Activated CD4-positive, CD25-positive, alpha-beta regulatory T cell treated with anti-CD3 and anti-CD28 coated beads, Interleukin-2, amount 50 U/mL, for 72 hours (primary cell): ENCODE measurements around the gene HEMK1.
A peak's percentile ranks its signal among the peaks of the same experiment; 100 is the strongest.

Source experiments
- DNase-seq: peaks from one replicate; pipeline ENCODE4 v3.0.0; 2021

Gene HEMK1

DNA sequence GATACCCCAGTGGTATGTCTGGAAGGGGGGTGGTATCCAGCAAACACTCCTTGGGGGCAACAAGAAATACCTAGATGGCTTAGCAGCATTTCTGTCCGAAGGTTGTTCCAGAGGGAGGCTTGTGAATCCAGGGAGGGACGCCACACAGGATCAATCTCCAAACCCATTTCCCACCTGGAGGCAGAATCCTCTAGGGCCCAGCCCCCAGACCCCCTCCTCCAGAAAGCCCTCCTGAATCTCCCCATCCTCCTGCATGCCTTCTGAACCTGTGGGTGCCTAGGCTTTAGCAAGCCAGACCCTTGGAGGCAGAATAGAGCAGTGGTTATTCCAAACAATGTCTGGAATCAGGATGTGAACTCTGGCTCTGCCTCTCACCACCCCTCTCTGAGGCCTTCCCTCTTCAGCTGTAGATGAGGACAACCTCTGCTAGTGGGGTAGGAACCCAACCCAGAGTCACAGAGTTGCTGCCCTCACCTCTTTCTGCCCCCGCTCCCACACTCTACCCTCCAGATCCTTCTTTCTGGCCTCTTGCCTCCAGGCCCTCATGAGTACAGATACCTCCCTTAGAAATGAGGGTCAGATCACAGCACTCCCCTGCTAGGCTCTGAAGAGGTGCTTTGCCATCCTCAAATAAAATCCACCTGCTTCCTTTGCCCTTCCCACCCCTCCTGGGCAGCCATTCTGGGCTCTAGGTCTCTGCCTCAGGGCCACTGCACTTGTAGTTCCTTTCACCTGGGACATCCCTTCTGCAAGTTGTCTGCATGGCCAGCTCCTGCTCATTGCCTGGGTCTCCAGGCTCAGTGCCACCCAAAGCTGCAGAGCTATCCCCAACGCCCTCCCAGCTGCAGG lies 34.2 kb downstream of the HEMK1 start:
- no peak for DNase-seq

GRCh38 chr3:50604110-50604621 lies 34.8 kb downstream of the HEMK1 start:
- no peak for DNase-seq

DNA sequence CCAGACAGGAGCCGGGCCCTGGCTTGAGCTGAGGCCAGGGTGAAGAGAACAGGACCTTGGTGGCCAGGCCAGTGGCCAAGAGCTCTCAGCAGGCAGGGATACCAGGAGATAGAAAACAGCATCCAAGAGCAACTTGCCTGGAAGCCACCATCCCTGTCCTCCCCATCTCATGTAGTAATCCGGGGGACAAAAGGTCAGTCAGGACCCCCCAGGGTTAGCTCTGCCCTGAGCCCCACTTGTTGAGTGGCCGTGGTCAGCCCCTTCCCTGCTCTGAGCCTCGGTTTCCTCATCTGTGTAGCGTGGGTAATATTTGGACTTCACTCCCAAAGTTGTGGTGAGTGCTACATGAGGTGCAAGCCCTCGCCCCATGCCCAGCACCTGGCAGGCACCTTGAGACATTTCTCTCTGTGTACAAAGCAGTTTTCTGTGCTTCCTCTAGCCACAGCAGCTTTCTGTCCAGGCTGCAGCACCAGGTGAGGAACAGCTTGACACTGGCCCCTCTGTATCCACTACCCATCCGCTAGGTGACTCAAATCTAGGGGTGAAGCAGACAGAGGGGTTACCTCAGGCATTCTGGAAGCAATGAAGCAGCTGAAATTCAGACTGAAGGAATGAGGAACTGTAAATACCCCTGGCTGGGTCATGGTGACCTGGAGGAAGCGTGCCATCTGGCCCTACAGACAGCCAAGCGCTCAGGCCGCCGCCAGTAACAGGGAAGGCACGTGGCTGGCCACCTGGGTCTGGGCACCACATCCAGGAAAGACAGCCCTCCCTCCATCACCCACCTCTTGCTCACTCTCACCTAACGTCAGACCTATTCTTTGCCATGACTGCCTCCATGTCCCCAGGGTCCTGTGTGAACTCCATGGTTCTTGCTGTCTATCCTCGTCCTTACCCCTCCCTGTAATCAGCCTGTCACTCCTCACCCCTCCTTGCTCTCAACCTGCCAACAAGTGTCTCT lies 35.6 kb downstream of the HEMK1 start:
- no peak for DNase-seq

DNA sequence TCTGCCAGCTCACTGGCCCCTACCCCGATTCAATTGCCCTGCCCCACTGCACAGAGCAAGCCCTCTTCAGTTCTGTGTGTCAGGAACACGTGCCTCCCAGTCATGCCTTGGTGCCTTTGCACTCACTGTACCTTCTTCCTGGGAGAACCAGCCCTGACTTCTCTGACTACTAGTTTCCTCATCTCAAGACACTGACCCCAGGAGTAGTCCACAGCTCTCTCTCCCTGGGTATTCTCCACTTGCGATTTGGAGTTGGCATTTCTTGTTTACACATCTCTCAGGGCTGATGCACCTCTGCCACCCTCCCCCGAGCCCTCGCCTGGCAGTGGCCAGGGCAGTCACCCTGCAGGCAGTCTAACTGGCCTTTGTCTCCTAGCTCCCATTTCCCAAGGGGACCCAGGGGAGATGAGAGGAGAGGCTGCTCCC lies 36.6 kb downstream of the HEMK1 start:
- no peak for DNase-seq

- no peak for DNase-seq
Measured at GRCh38 chr3:50606596-50606995, 37.3 kb downstream of the HEMK1 start.

DNA sequence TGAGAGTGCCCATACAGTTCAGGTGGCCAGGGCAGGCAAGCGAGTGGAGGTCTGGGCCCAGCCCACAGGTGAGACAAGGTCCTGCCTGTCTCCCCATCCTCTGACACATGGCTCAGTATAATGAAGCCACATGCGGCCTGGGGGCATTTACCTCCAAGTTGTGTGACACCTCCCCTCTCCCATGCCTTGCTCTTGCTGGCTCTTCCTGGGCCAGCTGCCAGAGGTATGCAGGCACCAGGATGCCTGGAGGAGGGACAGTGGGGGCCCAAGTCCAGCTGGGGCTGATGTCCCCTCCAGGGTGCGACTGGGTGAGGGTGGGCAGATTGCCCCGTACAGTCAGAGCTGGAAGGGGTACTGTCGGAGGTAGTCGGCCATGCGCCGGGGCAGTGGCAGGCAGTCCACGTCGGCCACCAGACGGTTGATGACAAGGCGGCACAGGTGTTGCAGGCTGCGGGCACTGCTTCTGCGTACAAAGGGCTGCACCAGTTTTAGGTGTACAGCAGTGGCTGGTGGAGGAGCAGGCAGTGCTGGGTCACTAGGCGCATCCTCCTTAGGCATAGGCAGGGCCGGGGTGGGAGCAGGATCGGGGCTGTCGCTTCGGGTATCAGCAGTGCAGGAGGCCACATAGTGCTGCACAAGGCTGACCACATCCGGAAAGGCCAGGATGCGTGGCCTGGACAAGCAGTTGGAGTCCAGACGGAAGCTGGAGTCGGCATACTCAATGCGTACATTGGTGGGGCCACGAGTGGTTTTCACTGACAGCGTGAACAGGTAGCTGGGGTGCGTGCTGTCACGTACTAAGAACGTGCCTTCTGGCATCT lies 38.2 kb downstream of the HEMK1 start:
- DNase-seq: no peak

DNA sequence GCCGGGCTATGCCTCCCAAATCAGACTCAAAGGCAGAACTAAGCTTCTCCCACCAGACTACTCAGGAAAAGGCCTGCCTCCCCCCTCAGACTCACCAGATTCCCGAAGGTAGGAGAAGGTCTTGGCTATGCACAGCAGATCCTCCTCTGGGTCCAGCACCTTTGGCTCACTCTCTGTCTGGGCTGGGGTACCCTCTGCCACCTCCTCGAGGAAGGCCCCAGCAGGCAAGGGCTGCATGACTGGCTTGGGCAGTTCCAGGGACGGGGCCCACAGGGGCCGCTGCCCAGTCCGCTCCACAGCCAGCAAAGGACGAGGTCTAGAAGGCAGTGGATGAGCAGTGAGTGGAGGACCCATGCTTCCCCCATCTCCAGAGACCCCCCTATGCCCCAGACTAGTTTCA lies 39.0 kb downstream of the HEMK1 start:
- no peak for DNase-seq

- DNase-seq: no peak
Measured at GRCh38 chr3:50609071-50609762, 39.9 kb downstream of the HEMK1 start.

GRCh38 chr3:50609763-50610085 lies 40.4 kb downstream of the HEMK1 start:
- no peak for DNase-seq

DNA sequence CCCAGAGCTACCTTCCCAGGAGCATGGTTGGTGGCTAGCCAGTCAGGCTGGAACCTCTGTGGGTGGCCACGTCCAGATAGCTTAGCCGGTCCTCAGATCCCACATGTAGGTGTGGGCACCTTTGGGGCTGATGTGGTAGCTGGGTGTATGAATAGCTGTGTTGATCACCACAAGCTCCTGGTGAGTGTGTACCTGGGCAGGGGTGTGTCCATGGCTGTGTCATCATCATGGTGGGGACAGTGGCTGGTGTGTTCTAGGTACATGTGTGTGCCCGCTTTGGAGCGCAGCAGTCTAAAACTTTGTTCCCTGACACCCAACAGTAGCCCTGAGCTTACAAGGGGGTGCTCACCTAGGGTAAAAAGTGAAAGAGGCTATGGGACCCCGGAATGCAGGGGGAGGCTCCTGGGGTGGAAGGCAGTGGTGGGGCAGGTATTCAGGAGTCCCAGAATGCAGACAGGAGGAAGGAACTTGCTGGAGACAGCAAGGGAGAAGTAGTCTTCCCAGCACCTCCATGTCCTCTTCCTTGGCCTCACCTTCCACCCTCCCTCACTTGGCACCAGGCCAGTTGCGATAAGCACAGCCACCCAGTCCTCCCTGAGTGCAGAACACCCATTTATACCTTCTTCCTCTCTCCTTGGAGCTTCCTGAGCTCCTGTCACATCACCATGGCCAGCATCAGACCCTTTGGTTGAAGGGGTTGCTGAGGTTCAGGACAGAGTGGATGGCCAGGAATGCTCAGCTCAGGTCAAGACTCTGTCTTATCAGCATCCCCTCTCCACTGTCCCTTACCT lies 41.1 kb downstream of the HEMK1 start:
- DNase-seq: peak; percentile 43

- peak; percentile 41 for DNase-seq
Measured at GRCh38 chr3:50610992-50611463, 41.7 kb downstream of the HEMK1 start.

DNA sequence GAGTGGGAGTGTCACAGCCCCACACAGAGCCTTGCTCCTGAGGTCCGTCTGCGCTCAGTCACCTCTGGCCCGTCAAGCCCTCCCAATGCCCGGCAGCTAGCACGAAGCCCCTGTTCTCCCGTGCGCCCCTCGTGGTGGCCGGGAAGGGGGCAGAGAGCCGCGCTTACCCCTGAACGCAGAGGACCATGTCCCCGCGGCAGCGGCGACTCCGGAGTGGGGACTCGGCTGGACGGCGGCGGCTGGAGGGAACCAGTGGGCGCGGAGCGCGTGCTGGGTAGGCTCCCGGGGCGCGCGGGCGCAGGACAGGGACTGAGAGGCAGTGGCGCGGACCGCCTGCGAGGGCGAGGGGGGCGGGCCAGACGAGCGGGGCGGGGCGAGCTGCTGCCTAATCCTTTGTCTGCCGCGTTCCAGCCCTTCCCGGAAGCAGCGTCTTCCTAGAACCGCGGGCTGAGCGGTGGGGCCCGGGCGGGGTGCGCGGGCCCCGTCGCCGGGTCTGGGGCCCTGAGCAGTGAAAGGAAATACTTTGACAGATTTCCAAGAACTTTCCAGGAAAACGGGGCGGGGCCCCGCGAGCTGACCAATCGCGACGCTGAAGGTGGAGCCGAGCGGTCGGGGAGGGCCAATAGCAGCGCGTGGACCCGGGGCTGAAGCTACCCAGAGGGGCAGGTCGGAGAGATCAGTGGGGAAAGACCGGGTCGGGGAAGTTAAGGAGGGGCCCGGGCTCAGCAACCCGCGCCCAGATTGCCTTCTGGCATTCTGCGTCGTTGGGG lies 42.3 kb downstream of the HEMK1 start, which contains the start of gene CISH:
Gene CISH, minus strand, starts transcription at position 311 of the 770 bp plus-strand sequence. Its CDS starts 124 bp downstream, at position 187.
- peak; percentile 95 for DNase-seq

DNA sequence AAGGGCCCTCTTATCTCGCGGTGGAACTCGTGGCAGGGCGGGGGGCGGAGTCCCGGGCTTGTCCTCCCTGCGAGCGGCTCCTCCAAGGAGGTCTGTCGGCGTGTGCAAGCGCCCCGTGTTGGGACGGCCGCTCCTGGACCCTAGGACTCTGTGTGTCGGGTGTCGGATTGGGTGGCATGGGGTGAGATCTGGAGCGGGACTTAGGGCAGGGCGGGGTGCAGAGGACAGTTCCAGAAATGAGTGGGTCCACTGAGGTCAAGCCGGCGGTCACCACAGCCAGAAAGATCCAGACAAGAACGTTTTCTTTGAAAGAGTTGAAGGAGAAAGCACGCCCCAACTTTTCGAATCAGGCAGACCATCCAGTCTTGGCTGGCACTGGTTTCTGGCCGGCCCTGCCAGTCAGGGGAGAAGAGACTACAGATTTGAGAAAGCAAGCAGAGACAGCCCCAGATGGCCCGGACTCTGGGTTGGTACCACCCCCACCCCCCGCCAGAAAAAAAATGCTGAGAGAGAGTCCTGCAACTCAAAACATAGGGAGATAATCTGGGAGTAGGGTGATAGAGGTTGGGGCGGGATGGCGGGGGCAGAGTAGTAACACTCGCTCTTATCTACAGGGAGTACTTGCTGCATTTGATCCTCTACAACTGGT lies 43.0 kb downstream of the HEMK1 start:
- DNase-seq: no peak

GRCh38 chr3:50612970-50613846 lies 43.9 kb downstream of the HEMK1 start:
- no peak for DNase-seq

- DNase-seq: no peak
Measured at GRCh38 chr3:50615190-50615589, 45.9 kb downstream of the HEMK1 start.

GRCh38 chr3:50616003-50616769 lies 46.9 kb downstream of the HEMK1 start:
- DNase-seq: peak; percentile 82

DNA sequence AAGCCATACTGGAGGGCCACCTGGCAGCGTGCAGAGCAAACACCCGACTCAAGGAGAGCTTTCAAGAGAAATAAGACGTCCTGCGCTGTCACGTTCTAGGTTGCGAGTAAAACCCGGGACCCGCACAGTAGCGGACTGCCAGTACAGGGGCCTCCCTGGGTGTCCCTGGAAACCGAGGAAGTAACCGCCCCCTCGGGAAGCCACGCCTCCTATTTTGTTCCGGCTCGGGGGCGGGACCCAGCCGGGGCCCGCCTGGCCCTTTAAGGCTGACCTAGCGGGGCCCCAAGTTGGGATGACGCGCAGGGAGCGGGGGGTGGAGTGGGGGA lies 47.4 kb downstream of the HEMK1 start:
- peak; percentile 92 for DNase-seq
